Fibroblast of skin of left biceps (primary cell): ENCODE data around the gene CSTPP1.
"Not testable (repeated sequence)": the region's sequence is repeated elsewhere in the genome, so short reads cannot be mapped to it uniquely, and the experiment has no call there.

Source experiments
- DNase-seq, 2 experiments: peaks; one replicate each; pipeline ENCODE4 v3.0.0-alpha.2; 2013; ENCODE audit warnings: low read depth in 2 of 2

CSTPP1 gene

GRCh38 chr11:47044119-47044518, 107.6 kb downstream of the CSTPP1 start:
- no peak for DNase-seq

GRCh38 chr11:47047972-47048371, 111.4 kb downstream of the CSTPP1 start:
- no peak for DNase-seq

DNA sequence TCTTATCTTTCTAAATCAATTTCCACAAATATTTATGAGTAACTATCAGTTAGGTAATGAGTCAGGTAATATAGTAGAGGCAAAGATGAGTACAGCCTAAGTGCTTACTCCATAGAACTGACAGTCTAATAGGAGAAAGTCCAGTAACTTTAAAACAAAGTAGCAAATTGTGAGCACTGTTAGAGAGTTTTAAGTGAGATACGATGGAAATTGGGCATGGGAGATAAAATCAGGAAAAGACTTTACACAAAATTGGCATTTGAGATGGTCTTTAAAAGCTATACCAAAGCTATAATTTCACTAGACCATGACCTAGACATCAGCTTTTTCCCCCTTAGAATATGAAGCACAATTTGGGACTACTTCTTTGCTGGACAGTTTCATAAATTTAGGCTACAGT, 113.7 kb downstream of the CSTPP1 start:
- DNase-seq, result no peak

- peak in 1 of 2 experiments; percentile 28 for DNase-seq
These were observed 114.7 kb downstream of the CSTPP1 start for GRCh38 chr11:47051217-47051616.

DNA sequence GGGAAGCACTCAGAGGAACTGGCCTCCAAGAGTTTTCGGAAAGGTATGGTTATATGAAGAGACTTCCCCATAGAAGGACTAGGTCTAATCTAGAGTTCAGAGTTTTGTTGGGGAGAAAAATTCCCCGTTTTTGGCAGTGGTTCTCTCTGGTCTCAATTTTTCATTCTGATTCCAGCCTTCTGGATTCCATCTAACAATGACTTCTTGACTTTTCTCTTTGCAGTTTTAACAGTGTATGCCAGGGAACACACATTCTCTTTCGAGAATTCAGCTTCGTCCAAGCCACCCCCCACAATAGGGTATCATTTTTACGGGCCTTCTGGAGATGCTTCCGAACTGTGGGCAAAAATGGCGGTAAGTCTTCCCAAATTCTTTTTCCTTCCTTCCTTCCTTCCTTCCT, 115.6 kb downstream of the CSTPP1 start:
- no peak for DNase-seq

GRCh38 chr11:47052576-47052975, 116.0 kb downstream of the CSTPP1 start:
- DNase-seq, result no peak

DNA sequence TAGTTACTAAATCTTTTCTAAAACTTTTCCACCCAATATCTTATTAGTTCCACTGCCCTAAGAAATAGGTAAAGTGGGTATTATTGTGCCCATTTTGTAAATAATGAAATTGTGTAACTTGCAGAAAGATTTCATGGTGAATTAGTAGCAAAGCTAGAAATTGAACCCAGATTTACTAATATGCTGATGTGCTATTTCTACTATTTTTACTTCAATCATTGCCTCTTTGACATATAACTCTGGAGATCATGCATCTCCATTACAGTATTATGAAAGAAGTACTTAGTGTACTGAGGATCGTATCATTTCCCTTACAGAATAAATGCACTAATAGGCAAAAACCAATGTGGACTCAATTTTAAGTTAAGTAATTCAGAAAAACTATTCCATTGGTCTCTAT, 119.0 kb downstream of the CSTPP1 start:
- no peak for DNase-seq

GRCh38 chr11:47056261-47056915, 119.8 kb downstream of the CSTPP1 start:
- DNase-seq, result peak; percentile 32 to 38

GRCh38 chr11:47057365-47057764, 120.8 kb downstream of the CSTPP1 start:
- no peak for DNase-seq

DNA sequence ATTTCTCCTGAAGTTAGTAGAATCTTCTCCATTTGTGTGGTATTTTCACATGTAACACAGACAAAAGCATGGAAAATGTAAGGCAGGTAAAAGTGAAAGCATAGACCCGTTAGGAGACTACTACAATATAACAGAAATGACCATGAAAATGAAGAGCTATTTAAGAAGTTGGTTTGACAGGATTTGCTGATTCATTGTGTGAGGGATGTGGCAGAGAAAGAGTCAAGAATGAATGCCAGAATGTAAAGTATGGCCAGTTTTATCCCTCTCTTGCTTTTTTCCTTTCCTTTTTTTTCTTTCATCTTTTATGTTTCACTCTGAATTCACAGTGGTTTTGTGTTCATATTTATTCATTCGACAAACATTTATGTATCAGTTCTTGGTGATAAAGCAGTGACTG, 124.2 kb downstream of the CSTPP1 start:
- DNase-seq, result no peak

- DNase-seq, result no peak
These were observed 125.0 kb downstream of the CSTPP1 start for GRCh38 chr11:47061429-47062178.

DNA sequence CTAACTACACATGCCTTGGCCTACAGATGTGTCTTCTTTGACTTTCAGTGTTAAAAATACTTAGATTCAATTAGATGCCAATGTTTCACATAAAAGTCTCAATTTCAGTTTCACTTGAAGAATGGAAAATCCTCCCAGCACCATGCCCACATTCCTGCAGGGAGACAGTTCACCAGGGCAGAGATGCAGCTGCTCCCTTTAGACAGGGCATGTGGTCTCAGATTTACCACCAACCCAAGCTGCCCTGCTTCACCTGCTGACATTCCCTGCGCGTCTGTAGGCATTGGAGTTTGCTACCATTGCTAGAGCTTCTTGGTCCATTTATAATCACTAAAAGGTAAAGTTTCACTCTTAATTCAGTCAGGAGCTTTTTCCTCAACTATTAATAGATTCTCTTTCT, 126.2 kb downstream of the CSTPP1 start:
- DNase-seq, result no peak

DNA sequence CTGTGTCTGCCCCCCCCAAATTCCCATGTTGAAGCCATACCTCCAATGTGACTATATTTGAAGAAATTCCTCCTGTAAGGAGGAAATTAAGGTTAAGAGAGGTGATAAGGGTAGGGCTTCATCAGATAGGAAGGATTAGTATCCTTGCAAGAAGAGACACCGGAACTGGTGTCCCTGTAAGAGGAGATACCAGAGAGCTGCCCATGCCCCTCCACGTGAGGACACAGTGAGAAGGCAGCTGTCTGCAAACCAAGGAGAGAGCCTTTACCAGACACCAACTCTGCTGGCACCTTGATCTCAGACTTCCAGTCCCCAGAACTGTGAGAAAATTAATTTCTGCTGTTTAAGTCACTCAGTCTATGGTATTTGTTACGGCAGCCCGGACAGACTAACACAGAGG, 130.8 kb downstream of the CSTPP1 start:
- DNase-seq, result no peak

- no peak for DNase-seq
These were observed 134.2 kb downstream of the CSTPP1 start for GRCh38 chr11:47070769-47071168.

- no peak for DNase-seq
These were observed 134.8 kb downstream of the CSTPP1 start for GRCh38 chr11:47071341-47071740.

DNA sequence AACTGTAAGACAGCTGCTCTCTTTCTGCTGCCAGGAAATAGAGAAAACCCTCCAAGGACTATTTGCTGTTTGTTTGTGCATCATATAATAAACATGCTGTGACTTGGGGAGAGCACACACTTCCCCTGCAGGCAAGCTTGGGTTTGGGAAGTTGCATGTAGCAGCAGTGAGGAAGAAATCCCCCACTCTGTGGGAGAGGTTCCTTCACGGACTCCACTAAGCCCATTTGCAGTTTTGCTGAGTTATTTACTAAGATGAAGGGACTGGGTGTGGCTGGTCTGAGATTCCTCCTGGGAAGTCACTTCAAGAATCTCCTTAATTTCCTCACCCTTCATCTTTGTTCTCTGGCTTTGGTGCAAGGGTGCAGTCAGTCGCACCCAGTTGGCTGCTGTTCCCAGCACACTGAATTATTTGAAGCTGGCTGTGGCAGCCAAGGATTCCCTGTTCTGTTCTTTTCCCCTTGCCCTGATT, 135.3 kb downstream of the CSTPP1 start:
- no peak for DNase-seq

- DNase-seq, result no peak
These were observed 142.4 kb downstream of the CSTPP1 start for GRCh38 chr11:47078751-47079521.

- DNase-seq, result not testable (repeated sequence)
These were observed 144.2 kb downstream of the CSTPP1 start for GRCh38 chr11:47080775-47081174.

DNA sequence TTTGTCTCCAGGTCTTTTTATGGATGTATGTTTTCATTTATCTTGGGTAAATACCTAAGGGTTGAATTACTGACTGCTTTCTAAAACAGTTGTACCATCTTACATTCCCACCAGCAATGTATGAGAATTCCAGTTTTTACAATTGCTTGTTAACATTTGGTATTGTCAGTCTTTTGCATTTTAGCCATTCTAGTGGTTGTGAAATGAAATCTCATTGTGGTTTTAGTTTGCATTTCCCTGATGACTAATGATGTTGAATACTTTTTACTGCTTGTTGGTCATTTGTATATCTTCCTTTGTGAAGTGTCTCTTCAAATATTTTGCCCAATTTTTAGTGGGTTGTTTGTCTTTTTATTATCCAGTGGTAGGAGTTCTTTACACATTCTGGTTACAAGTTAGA, 147.4 kb downstream of the CSTPP1 start:
- peak; percentile 35 to 50 for DNase-seq

- DNase-seq, result no peak
These were observed 151.2 kb downstream of the CSTPP1 start for GRCh38 chr11:47087801-47088200.

- no peak for DNase-seq
These were observed 157.0 kb downstream of the CSTPP1 start for GRCh38 chr11:47093541-47093940.

GRCh38 chr11:47096871-47097270, 160.3 kb downstream of the CSTPP1 start:
- DNase-seq, result not testable (repeated sequence)

- not testable (repeated sequence) for DNase-seq
These were observed 161.7 kb downstream of the CSTPP1 start for GRCh38 chr11:47098223-47098622.
